Tibial artery (tissue), 4 donors: ENCODE data around the gene TEX264.

Experiments used
- DNase-seq, 2 donors: peaks; one replicate each; pipeline ENCODE4 v3.0.0-alpha.2; 2019
- H3K27ac ChIP-seq, 2 donors: fragments of 200-600 bp; sonication (generic) in 1 of 2; 1 replicate in 1 of 2; 2 replicates in 1 of 2; pipeline ENCODE4 v1.5.1; 2018 to 2019; ENCODE audit warnings: mild to moderate bottlenecking in 1 of 2
- H3K27me3 ChIP-seq, 2 donors: fragments of 200-600 bp; sonication (generic) in 1 of 2; one replicate each; pipeline versions ENCODE4 v1.5.1 to v1.6.0; 2016 to 2019
- H3K36me3 ChIP-seq, 3 donors: fragments of 200-600 bp; sonication (generic) in 2 of 3; one replicate each; pipeline ENCODE4 v1.5.1; 2016 to 2019; ENCODE audit warnings: mild to moderate bottlenecking in 2 of 3
- H3K4me1 ChIP-seq, 4 donors: fragments of 200-600 bp; sonication (generic) in 2 of 4; 1 replicate in 3 of 4; 2 replicates in 1 of 4; pipeline ENCODE4 v1.5.1; 2016 to 2019
- H3K4me3 ChIP-seq, 2 donors: fragments of 200-600 bp; sonication (generic) in 1 of 2; 1 replicate in 1 of 2; 2 replicates in 1 of 2; pipeline ENCODE4 v1.5.1; 2018 to 2019; ENCODE audit warnings: mild to moderate bottlenecking in 2 of 2
- H3K9me3 ChIP-seq, 3 donors: fragments of 200-600 bp; sonication (generic) in 1 of 3; one replicate each; pipeline ENCODE4 v1.5.1; 2016 to 2019
- intact Hi-C: fragments of 100-400 bp; cut with DNase I; formaldehyde crosslinking; loops from one replicate; pipeline ENCODE4 v1.15.0; 2023; ENCODE audit warnings: low total_unique reads
- TF ChIP-seq, protein P1 (sequence below), 2 experiments: fragments of 200-600 bp in 1 of 2; fragments of 450-650 bp in 1 of 2; IDR thresholded peaks; one replicate each; pipeline ENCODE4 v1.5.1; 2017 to 2019; ENCODE audit warnings: antibody characterized with exemption in 2 of 2, mild to moderate bottlenecking in 1 of 2, moderate library complexity in 1 of 2

Gene TEX264

DNA sequence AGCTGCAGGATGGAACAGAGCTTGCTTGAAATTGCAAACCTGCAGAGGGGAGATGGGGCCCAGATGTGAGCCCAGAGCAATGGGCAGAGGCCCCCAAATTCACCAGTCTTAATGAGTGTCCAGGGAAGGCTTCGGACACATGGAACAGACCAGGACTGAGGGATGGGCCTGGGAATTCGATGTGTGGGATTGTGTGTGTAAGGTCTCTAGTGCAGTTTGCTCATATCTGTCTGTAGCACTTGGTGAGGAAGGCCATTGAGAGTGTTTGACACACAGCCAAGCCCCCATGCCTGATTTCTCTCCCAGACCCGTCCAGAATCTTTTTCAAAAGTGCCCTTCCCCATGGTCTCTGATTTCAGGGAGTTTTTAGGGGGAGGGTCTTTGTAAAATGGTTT, 17.2 kb downstream of the TEX264 start:
- Histone ChIP-seq H3K4me1 (peaks cover 0 to 18% (median 0%) of the 10 kb centered on the region in 4 donors), H3K36me3 (peaks cover 17 to 87% (median 63%) of the 10 kb centered on the region in 3 donors), H3K9me3 (no peaks in the 10 kb centered on the region), H3K27me3 (no peaks in the 10 kb centered on the region), H3K4me3 (no peak overlapping the region), H3K27ac (no peak overlapping the region)
- no peak for DNase-seq
- TF ChIP-seq, protein P1, sequence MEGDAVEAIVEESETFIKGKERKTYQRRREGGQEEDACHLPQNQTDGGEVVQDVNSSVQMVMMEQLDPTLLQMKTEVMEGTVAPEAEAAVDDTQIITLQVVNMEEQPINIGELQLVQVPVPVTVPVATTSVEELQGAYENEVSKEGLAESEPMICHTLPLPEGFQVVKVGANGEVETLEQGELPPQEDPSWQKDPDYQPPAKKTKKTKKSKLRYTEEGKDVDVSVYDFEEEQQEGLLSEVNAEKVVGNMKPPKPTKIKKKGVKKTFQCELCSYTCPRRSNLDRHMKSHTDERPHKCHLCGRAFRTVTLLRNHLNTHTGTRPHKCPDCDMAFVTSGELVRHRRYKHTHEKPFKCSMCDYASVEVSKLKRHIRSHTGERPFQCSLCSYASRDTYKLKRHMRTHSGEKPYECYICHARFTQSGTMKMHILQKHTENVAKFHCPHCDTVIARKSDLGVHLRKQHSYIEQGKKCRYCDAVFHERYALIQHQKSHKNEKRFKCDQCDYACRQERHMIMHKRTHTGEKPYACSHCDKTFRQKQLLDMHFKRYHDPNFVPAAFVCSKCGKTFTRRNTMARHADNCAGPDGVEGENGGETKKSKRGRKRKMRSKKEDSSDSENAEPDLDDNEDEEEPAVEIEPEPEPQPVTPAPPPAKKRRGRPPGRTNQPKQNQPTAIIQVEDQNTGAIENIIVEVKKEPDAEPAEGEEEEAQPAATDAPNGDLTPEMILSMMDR (IDR thresholded peaks at IDR 0.05) = no peak
- intact Hi-C loops = no loop called here

DNA sequence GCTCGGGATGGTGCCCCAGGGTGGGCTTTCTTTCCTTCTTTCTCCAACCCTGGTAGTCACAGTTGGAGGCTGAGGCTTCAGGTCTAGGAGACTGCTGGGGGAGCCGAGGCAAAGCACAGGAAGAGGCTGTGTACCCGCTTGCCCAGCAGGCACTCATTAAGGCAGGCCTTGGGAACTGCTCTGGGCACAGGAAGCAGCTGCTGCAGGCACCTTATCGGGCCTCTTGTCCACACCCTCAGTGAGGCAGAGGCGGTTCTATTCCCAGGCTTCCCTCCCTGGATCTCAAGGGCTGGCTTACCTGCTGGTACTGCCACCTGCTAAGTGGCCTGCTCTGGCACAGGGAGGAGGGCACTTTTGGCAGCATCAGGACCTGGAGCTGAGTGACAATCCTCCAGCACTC, 20.0 kb downstream of the TEX264 start:
- Histone ChIP-seq H3K27me3 (no peaks in the 10 kb centered on the region), H3K4me1 (peaks cover 0 to 16% (median 0%) of the 10 kb centered on the region in 4 donors), H3K9me3 (no peaks in the 10 kb centered on the region), H3K36me3 (peaks cover 0 to 87% (median 48%) of the 10 kb centered on the region in 3 donors), H3K4me3 (no peak overlapping the region), H3K27ac (no peak overlapping the region)
- TF ChIP-seq, protein P1 (IDR thresholded peaks at IDR 0.05) = no peak
- intact Hi-C loops = no loop called here
- DNase-seq = no peak

DNA sequence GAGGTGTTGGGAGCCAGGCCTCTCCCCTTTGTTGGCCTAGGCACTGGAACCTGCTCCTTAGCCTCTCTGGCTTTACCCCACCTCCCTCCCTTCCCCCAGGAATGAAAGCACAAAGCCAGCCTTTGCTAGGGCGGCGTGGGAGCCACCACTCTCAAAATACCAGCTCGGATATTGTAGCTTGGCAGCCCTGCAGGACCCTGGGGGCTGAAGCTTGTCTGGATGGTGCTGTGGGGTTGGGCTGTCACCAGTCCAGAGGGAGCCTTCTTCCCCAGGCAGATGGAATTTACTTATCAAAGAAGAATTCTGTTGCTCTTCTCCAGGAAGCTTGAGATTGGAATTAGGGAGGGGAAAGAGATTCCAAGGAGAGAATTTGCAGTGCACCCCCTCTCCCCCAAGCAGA, 20.9 kb downstream of the TEX264 start:
- H3K4me1 ChIP-seq = peaks cover 0 to 6% (median 0%) of the 10 kb centered on the region in 4 donors
- TF ChIP-seq, protein P1 (IDR thresholded peaks at IDR 0.05) = no peak
- H3K27me3 ChIP-seq = no peaks in the 10 kb centered on the region
- no peak for DNase-seq
- H3K27ac ChIP-seq = no peak overlapping the region
- peaks cover 0 to 88% (median 44%) of the 10 kb centered on the region in 3 donors for H3K36me3 ChIP-seq
- H3K9me3 ChIP-seq = no peaks in the 10 kb centered on the region
- H3K4me3 ChIP-seq = no peak overlapping the region
- intact Hi-C loops = no loop called here

DNA sequence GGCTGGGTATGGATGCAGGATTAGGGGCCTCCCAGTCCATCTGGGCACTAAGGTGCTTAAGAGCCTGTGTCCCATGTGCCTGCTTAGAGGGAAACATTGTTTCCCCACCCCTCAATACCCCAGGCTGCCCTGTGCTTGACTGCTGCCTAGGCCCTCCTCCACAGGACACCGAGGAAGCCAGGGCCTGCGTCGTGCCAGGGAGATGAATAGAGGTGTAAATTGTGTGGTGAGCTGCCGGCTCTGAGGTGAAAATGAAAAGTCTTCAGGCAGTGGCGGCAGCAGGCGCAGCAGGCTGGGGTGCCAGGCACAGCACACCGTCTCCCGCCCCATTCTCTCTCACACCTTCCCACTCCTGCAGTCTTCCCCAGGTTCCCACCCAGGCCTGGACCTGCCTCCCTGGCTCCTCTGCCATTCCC, 21.9 kb downstream of the TEX264 start:
- Histone ChIP-seq H3K27me3 (no peaks in the 10 kb centered on the region), H3K4me1 (no peaks in the 10 kb centered on the region), H3K36me3 (peaks cover 0 to 88% (median 44%) of the 10 kb centered on the region in 3 donors), H3K27ac (no peak overlapping the region), H3K4me3 (no peak overlapping the region), H3K9me3 (no peaks in the 10 kb centered on the region)
- no peak for DNase-seq
- intact Hi-C loops = no loop called here
- TF ChIP-seq, protein P1 (IDR thresholded peaks at IDR 0.05) = no peak

DNA sequence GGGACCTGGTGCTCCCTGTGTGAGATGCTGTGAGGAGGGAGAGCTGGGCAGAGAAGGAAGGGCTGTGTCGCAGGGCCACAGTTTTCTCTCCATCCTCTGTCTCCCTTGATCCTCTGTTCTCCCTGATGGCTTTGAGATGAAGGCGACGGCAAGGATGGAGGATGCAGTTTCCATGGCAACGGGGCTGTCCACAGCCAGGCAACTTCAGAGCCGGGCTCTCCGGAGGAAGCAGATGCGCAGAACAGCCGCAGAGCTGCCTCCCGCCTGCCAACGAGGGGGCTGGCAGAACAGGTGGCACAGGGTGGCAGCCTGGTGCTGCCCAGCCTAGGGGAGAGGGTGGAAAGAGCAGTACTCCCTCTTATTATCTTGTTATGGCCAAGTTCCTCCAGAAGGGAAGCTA, 25.9 kb downstream of the TEX264 start:
- TF ChIP-seq, protein P1 (IDR thresholded peaks at IDR 0.05) = no peak
- no peaks in the 10 kb centered on the region for H3K9me3 ChIP-seq

DNA sequence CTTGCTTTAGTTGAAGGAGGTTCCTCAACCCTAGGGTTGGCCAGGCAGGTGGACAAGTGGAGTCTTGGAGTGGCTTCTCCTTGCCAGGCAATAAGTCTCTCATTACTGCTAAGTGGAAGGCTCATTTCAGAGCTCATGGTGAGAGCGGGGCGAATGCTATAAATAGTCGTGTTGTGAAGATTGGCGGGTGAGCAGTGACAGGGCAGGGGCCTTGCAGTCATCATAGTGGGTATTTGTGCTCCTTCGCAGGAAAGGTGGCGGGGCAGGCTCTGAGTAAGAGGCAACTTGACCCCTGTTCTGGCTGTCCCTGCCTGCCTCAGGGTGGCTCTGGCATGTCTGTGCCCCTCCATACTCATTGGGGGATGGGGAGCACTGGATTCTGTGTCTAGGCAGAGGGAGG, 27.2 kb downstream of the TEX264 start:
- intact Hi-C loops = no loop called here
- Histone ChIP-seq H3K4me1 (no peaks in the 10 kb centered on the region), H3K27me3 (no peaks in the 10 kb centered on the region), H3K4me3 (no peak overlapping the region), H3K36me3 (peaks cover 15 to 100% (median 51%) of the 10 kb centered on the region in 3 donors), H3K9me3 (no peaks in the 10 kb centered on the region), H3K27ac (no peak overlapping the region)
- DNase-seq = no peak
- TF ChIP-seq, protein P1 (IDR thresholded peaks at IDR 0.05) = no peak

More for the DNA sequence above, 25.9 kb downstream of the TEX264 start:
- Histone ChIP-seq H3K27me3 (no peaks in the 10 kb centered on the region), H3K36me3 (peaks cover 14 to 100% (median 57%) of the 10 kb centered on the region in 3 donors), H3K27ac (no peak overlapping the region), H3K4me3 (no peak overlapping the region), H3K4me1 (no peaks in the 10 kb centered on the region)
- intact Hi-C loops = no loop called here
- no peak for DNase-seq
